Sigmoid colon (tissue), 7 donors: ENCODE data around the gene GPR33. TPM values are rescaled to one million over a fixed set of nuclear protein-coding genes. Genes with fewer than 3 reads are reported as not detected.

ENCODE experiments used
- DNase-seq: peaks from one replicate; pipeline ENCODE4 v3.0.0-alpha.2; 2019
- H3K27ac ChIP-seq, 4 donors: fragments of 200-600 bp; sonication (generic); one replicate each; pipeline ENCODE4 v1.5.1; 2016 to 2019; ENCODE audit warnings: mild to moderate bottlenecking in 1 of 4
- H3K27me3 ChIP-seq, 3 donors: fragments of 200-600 bp; sonication (generic); one replicate each; pipeline ENCODE4 v1.5.1; 2019; ENCODE audit warnings: mild to moderate bottlenecking in 1 of 3
- H3K36me3 ChIP-seq, 4 donors: fragments of 200-600 bp; sonication (generic); one replicate each; pipeline ENCODE4 v1.5.1; 2016 to 2019
- H3K4me1 ChIP-seq, 4 donors: fragments of 200-600 bp; sonication (generic); one replicate each; pipeline ENCODE4 v1.5.1; 2017 to 2019
- H3K4me3 ChIP-seq, 4 donors: fragments of 200-600 bp; sonication (generic); one replicate each; pipeline ENCODE4 v1.5.1; 2017 to 2019; ENCODE audit warnings: mild to moderate bottlenecking in 2 of 4, moderate library complexity in 1 of 4
- H3K9me3 ChIP-seq, 4 donors: fragments of 200-600 bp in 3 of 4; sonication (generic) in 3 of 4; one replicate each; pipeline versions ENCODE4 v1.5.1 to v1.6.1; 2013 to 2019
- CTCF ChIP-seq, 4 experiments: fragments of 450-650 bp in 3 of 4; fragments of 200-600 bp in 1 of 4; IDR thresholded peaks; one replicate each; pipeline ENCODE4 v1.5.1; 2016 to 2019; ENCODE audit warnings: antibody characterized with exemption in 4 of 4, mild to moderate bottlenecking in 3 of 4, moderate library complexity in 2 of 4
- EP300 ChIP-seq, 4 donors: sonication (generic); formaldehyde crosslinking; IDR thresholded peaks; one replicate each; pipeline ENCODE4 v1.6.1; 2017; ENCODE audit warnings: antibody characterized with exemption in 4 of 4
- POLR2A ChIP-seq, 2 donors: fragments of 450-650 bp; IDR thresholded peaks; one replicate each; pipeline ENCODE4 v1.6.1; 2016; ENCODE audit warnings: antibody characterized with exemption in 2 of 2, mild to moderate bottlenecking in 2 of 2, moderate library complexity in 2 of 2
- POLR2AphosphoS5 ChIP-seq, 4 donors: sonication (generic); formaldehyde crosslinking; IDR thresholded peaks; one replicate each; pipeline ENCODE4 v1.6.1; 2017; ENCODE audit warnings: antibody characterized with exemption in 4 of 4
- WGBS, 2 donors: extraction: QIAGEN DNeasy Blood & Tissue Kit; methylation state at CpG; one replicate each; pipeline ENCODE4 v1.1.7; 2013; 5-methylcytosine and 5-hydroxymethylcytosine counted together
- intact Hi-C: fragments of 100-400 bp; cut with DNase I; formaldehyde crosslinking; loops from one replicate; pipeline ENCODE4 v1.15.1; 2023
- polyA plus RNA-seq, 3 donors: library from polyadenylated mRNA; stranded (reverse); fragments of 200-250 nt; gene quantifications; one replicate each; pipeline ENCODE4 v1.2.3, GENCODE V29; 2013
- total RNA-seq, 4 donors: library from RNA; depleted of rRNA; stranded (reverse); fragments of >200 nt; gene quantifications; one replicate each; pipeline ENCODE4 v1.1.0, GENCODE V29; 2016
- donor health status: healthy with polysubstance abuse.
- donor health status: Bipolar disorder and iron deficiency.
- donor health status: healthy.

The GPR33 gene
- total and polyA plus RNA-seq, 7 donors = not detected

DNA sequence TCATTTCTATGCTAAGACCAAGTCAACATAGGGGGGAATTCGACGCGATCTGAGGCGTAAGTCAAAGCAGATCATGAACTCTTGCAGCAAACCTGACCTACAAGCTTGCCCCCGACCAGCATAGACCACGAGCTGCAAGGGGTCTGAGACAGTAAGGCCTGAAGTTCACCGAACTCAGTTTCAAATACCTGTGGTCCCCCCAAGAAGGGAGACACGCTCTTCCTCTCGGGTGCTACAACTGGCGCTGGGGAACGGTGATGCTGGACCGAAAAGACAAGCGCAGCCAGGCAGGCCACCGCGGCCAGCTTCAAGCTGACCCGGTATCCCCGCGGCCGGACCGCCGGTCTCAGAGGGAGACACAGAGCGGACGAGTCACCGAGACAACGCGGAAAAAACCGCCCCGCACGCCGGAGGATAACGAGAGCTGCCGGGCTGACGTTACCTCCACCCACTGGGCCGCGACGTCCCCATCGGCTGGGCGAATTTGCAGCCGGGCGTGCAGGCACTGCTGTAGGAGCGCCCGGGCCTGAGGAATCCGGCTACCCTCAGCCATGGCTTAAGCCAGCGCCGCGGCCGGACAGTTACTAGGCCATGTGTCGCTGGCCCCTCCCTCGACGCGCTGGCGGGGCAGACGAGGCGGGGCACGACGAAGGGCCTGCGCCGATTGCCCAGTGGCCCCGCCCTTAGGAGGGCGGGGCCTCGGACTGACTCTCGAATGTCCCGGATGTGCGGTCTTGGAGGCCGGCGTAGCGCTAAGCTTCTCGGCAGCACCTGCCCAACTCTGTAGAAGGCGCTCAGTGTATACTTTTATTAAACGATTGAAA is 30.8 kb downstream of the GPR33 start, which contains the start of gene DTD2:
Gene DTD2, minus strand, starts transcription at position 666 of the 824 bp plus-strand sequence. Its CDS starts 113 bp downstream, at position 553.
- TF ChIP-seq CTCF (IDR thresholded peaks at IDR 0.05) (no peak), POLR2A (IDR thresholded peaks at IDR 0.05) (peak; percentile 51 to 63), EP300 (IDR thresholded peaks at IDR 0.05) (no peak), POLR2AphosphoS5 (IDR thresholded peaks at IDR 0.05) (peak; percentile 72 to 94 (median 88))
- intact Hi-C loops = loop anchor here (2.0 to 5.0 kb wide), 3 partner anchors 36 to 795 kb away; partner anchors contain the start of genes HEATR5A and NUBPL

GRCh38 chr14:31449971-31450610 is 37.7 kb downstream of the GPR33 start:
- peaks cover 0 to 22% (median 5%) of the 10 kb centered on the region in 4 donors for H3K4me1 ChIP-seq
- no peaks in the 10 kb centered on the region for H3K9me3 ChIP-seq
- peak in 3 of 4 experiments; percentile 21 to 48 (median 44) for TF ChIP-seq CTCF (IDR thresholded peaks at IDR 0.05)
- no peak for TF ChIP-seq POLR2AphosphoS5 (IDR thresholded peaks at IDR 0.05)
- H3K4me3 ChIP-seq = no peak overlapping the region
- no peak for DNase-seq
- intact Hi-C loops = no loop called here
- H3K27ac ChIP-seq = no peak overlapping the region
- H3K27me3 ChIP-seq = no peaks in the 10 kb centered on the region
- WGBS, 2 donors = 38 to 73% methylated on average over 2 of the region's 2 CpGs
- peaks cover 0 to 52% (median 9%) of the 10 kb centered on the region in 4 donors for H3K36me3 ChIP-seq

More for the DNA sequence above, 30.8 kb downstream of the GPR33 start, which contains the start of gene DTD2:
- H3K27me3 ChIP-seq = no peaks in the 10 kb centered on the region
- DNase-seq = peak; percentile 97
- peaks cover 0 to 11% (median 4%) of the 10 kb centered on the region in 4 donors for H3K36me3 ChIP-seq
- H3K4me1 ChIP-seq = peaks cover 0 to 32% (median 16%) of the 10 kb centered on the region in 4 donors
- peak within 1 kb of the TSS; percentile 88 to 95 (median 94) for H3K27ac ChIP-seq
- H3K9me3 ChIP-seq = no peaks in the 10 kb centered on the region
- peak within 1 kb of the TSS; percentile 68 to 80 (median 74) for H3K4me3 ChIP-seq
- WGBS, 2 donors = 2 to 3% methylated on average over 70 of the region's 70 CpGs

DNA sequence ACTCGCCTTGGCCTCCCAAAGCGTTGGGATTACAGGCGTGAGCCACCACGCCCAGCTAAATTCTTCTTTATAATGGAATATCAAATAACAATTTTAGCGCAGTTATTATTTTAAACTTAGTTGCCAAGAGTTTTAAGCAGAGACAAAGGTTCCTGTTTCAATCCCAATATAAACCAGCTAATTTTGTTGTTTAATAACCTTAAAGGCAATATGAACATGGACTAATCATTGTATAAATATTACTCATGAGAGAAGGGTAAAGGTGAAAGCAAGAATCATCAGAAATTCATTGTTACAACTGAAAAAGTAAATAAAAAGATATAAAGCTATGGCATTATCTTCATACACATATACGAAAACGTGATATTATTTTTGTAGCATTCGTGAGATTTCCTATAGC is 38.7 kb downstream of the GPR33 start:
- peaks cover 0 to 13% (median under 1%) of the 10 kb centered on the region in 4 donors for H3K4me1 ChIP-seq
- H3K9me3 ChIP-seq = no peaks in the 10 kb centered on the region
- H3K4me3 ChIP-seq = no peak overlapping the region
- intact Hi-C loops = no loop called here
- H3K27ac ChIP-seq = no peak overlapping the region
- TF ChIP-seq POLR2AphosphoS5 (IDR thresholded peaks at IDR 0.05) = no peak
- TF ChIP-seq CTCF (IDR thresholded peaks at IDR 0.05) = no peak
- TF ChIP-seq POLR2A (IDR thresholded peaks at IDR 0.05) = no peak
- no peak for DNase-seq
- no peaks in the 10 kb centered on the region for H3K27me3 ChIP-seq
- peaks cover 0 to 52% (median 9%) of the 10 kb centered on the region in 4 donors for H3K36me3 ChIP-seq
- 73 to 85% methylated on average over 8 of the region's 8 CpGs for WGBS, 2 donors

DNA sequence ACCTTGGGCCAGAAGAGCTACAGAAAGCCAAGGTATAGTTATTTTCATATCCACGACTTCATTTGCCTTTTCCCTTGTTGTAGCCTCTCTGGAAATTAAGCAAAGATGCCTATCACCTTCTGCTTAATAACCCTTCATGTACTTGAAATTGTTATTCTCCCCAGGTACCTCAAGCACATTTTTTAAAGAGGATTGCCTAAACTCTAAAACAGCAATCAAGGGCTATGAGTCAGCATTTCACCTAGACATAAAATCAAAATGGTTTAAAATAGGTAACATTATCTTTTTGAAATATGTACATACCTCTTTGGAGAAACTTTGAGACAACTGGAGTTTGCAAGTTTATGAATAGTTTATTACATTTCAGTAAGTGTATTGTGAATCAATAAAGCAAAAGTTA is 42.1 kb downstream of the GPR33 start:
- Histone ChIP-seq H3K4me1 (peaks cover 0 to 23% (median 7%) of the 10 kb centered on the region in 4 donors), H3K27ac (no peak overlapping the region), H3K4me3 (no peak overlapping the region), H3K9me3 (no peaks in the 10 kb centered on the region), H3K36me3 (peaks cover 0 to 27% (median 0%) of the 10 kb centered on the region in 4 donors), H3K27me3 (no peaks in the 10 kb centered on the region)
- TF ChIP-seq POLR2A (IDR thresholded peaks at IDR 0.05) (no peak), CTCF (IDR thresholded peaks at IDR 0.05) (no peak), EP300 (IDR thresholded peaks at IDR 0.05) (no peak), POLR2AphosphoS5 (IDR thresholded peaks at IDR 0.05) (no peak)
- WGBS, 2 donors = 95 to 97% methylated on average over 1 of the region's 1 CpG
- intact Hi-C loops = no loop called here
- DNase-seq = no peak
